Stimulated activated CD4-positive, alpha-beta T cell treated with anti-CD3 and anti-CD28 coated beads, Interleukin-2, amount 100 ng/mL, for 24 hours (primary cell): ENCODE measurements around the gene SLC25A26.
"Not testable (repeated sequence)": the region's sequence is repeated elsewhere in the genome, so short reads cannot be mapped to it uniquely, and the experiment has no call there.

ENCODE experiments used
- DNase-seq, 2 donors: peaks; one replicate each; pipeline ENCODE4 v3.0.0-alpha.2; 2020

Gene SLC25A26

DNA sequence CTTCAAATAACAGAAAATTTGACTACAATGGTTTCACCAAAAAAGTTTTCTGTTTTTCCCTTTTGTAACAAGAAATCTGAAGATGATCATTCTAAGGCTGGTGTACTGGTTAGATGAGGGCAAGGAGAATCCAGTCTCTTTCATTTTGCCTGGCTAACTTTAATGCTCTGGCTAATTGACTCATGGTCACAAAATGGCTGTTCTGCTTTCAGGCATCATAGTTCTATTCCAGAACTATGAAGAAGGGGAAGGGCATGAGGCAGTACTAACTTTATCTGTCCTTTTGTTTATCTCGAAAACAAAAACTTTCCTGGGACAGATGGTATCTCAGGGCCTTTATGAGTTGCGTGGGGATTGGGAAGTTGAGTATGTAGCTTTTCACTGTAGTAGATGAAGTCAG is 50.4 kb downstream of the SLC25A26 start:
- no peak for DNase-seq

DNA sequence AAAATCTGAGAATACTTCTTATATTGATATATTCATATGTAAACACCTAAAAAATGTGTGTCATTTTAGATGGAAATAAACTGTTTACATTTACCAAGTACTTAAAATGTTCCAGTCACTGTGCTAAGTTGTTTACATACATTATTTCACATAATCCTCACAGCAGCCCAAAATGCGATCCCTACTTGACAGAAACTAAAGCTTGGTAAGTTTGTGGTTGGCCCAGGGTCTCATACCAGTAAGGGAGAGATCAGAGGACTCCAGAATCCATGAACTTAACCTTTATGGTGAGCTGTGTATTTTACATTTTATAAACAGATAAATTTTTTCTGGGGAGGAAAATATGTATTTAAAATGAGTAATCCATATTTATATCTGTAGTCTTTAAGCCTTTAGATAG is 51.2 kb downstream of the SLC25A26 start:
- no peak for DNase-seq

GRCh38 chr3:66274837-66275236 is 54.0 kb downstream of the SLC25A26 start:
- DNase-seq, result not testable (repeated sequence)

GRCh38 chr3:66276705-66277274 is 56.0 kb downstream of the SLC25A26 start:
- DNase-seq, result peak; percentile 51 to 72

- no peak for DNase-seq
These were observed 58.4 kb downstream of the SLC25A26 start for GRCh38 chr3:66279168-66279567.

GRCh38 chr3:66280304-66280703 is 59.5 kb downstream of the SLC25A26 start:
- DNase-seq, result no peak

GRCh38 chr3:66291922-66292321 is 71.1 kb downstream of the SLC25A26 start:
- not testable (repeated sequence) for DNase-seq

DNA sequence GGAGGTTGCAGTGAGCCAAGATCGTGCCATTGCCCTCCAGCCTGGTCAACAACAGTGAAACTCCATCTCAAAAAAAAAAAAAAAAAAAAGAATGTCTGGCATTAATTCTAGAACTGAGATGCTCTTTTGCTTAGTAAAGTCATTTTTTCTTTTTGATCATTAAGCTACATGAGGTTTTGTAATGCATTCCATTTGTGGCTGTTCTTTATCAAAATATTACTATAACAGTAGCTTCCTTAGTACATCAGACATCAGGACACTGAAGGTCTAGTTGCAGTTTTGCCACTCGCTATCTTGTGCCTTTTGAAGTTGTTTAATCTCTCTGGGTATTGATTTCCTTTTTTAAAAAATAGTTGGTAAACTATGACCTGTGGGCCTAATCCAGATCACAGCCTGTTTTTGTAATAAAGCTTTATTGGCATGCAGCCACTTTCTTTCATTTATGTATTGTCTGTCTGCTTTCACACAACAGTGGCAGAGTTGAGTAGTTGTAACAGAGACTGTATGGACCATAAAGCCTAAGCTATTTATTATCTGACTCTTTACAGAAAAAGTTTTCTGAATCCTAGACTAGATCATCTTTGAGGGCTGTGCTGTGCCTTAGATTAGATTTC is 76.6 kb downstream of the SLC25A26 start:
- DNase-seq, result no peak

GRCh38 chr3:66297900-66298299 is 77.1 kb downstream of the SLC25A26 start:
- no peak for DNase-seq

DNA sequence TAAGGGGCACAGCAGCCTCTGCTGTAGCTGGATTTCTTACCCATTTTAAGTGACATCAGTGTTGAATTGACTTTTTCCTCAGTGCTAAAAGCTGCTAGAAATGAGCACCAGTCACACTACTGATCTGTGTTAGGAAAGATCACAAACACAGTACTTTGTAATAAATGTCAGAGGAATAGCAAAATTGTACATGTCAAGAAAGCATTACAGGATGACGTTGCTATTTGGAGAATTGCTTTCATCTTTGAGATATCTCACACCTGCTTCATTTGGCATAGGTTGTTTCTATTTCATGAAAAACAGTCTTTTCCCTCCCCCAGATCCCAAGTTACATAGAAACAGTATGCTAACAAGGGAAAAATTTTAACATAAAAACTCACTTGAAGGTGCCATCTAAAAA is 77.8 kb downstream of the SLC25A26 start:
- no peak for DNase-seq

DNA sequence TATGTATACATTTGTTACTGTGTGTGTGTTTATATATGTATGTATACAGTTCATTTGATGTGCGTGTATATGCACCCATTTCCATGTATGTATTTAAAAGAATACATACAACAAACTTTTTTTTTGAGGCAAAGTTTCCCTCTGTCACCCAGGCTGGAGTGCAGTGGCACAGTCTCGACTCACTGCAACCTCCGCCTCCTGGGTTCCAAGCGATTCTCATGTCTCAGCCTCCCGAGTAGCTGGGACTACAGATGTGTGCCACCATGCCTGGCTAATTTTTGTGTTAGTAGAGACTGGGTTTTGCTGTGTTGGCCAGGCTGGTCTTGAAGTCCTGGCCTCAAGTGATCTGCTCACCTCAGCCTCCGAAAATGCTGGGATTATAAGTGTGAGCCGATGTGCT is 78.3 kb downstream of the SLC25A26 start:
- DNase-seq, result not testable (repeated sequence)

DNA sequence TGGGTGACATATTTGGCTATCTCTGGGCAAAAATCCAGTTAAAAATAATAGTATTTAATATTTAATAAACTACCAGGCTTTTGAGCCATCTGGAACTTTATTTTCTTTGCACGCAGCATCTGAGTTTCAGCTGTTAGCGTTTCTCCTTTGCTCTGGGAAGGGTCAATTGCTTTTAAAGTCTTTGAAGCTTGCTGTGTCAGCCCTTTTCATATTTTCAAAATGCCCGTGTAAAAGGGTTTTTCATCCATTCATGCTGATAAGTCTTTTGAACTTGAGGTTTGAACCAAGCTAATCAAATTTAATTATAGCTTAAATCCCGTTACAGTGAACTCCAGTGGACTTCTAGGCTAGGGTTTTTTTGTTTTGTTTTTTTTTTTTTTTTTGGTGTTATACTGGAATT is 79.1 kb downstream of the SLC25A26 start:
- no peak for DNase-seq

- DNase-seq, result peak in 1 of 2 donors; percentile 34
These were observed 81.5 kb downstream of the SLC25A26 start for GRCh38 chr3:66302288-66302687.

- DNase-seq, result peak; percentile 31 to 50
These were observed 82.7 kb downstream of the SLC25A26 start for GRCh38 chr3:66303491-66303901.

GRCh38 chr3:66304293-66304692 is 83.5 kb downstream of the SLC25A26 start:
- DNase-seq, result no peak

DNA sequence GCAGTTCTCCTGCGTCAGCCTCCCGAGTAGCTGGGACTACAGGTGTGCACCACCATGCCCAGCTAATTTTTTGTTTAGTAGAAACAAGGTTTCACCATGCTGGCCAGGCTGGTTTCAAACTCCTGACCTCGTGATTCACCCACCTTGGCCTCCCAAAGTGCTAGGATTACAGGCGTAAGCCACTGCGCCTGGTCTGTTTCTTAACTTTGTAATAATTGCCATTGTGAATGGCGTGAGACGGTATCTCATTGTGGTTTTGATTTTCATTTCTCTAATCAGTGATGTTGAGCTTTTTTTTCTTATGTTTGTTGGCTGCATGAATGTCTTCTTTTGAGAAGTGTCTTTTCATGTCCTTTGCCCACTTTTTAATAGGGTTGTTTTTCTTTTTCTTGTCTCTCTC is 85.3 kb downstream of the SLC25A26 start:
- DNase-seq, result not testable (repeated sequence)

- DNase-seq, result not testable (repeated sequence)
These were observed 86.2 kb downstream of the SLC25A26 start for GRCh38 chr3:66306991-66307390.

DNA sequence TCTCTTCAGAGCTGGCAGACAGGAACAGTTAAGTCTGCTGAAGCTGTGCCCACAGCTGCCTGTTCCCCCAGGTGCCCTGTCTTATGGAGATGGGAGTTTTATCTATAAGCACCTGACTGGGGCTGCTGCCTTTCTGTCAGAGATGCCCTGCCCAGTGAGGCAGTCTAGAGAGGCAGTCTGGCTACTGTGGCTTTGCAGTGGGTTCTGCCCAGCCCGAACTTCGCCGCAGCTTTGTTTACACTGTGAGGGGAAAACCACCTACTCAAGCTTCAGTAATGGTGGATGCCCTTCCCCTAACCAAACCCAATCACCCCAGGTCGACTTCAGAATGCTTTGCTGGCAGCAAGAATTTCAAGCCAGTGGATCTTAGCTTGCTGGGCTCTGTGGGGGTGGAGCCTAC is 91.2 kb downstream of the SLC25A26 start:
- DNase-seq, result no peak

GRCh38 chr3:66314455-66314854 is 93.7 kb downstream of the SLC25A26 start:
- no peak for DNase-seq

- DNase-seq, result no peak
These were observed 97.1 kb downstream of the SLC25A26 start for GRCh38 chr3:66317750-66318376.

DNA sequence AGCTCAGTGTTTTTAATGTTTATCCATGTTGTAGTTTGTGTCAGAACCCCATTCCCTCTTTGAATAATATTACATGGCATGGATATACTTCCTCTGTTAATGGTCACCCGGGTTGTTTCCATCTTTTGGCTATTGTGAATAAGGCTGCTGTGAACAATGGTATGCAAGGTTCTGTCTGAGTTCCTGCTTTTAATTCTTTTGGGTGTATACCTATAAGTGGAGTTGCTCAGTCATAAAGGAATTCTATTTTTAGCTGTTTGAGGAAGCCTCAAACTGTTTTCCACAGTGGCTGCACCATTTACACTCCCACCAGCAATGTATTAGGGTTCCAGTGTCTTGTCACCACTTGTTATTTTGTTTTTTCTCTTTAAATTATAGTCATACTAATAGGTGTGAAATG is 99.6 kb downstream of the SLC25A26 start:
- DNase-seq, result no peak

- no peak for DNase-seq
These were observed 101.6 kb downstream of the SLC25A26 start for GRCh38 chr3:66322436-66322835.

DNA sequence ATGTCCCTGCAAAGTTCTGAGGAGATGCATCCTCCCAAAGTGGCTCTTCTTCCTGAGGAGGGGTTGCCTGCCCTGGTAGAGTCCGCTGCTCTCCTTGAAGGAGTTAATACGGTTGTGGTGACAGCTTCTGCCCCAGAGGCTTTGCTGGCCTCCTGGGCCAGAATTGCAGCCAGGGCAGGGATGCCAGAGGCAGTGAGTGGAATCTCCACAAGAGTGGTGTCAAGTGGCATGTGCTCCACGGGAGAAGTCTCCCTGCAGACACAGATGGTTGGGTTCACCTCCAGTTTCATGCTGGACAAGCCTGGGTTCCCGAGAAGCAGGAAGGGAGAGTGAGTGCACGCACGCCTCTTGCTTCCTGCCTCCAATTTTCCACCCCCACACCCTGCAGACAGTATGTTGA is 105.5 kb downstream of the SLC25A26 start:
- DNase-seq, result no peak

GRCh38 chr3:66335671-66336070 is 114.9 kb downstream of the SLC25A26 start:
- DNase-seq, result no peak

DNA sequence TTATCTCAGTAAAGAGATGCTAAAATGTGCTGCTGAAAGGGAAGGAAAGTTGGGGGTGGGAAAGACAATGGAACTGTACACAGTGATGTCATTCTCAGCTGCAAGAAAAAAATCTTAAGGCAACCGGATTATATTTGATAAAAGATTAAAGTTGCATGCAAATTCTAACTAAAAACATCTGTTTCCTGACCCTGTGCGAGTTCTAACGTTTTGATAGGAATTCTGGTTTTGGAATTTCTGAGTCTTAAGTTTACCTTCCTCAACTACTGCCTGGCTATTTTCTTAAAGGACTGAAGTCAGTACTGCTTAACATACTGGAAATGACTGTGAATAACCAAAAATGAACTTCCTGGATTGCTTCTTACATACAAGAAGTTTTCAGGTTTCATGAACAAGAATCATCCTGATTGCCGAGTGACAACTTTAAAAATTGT is 115.5 kb downstream of the SLC25A26 start:
- DNase-seq, result no peak
